Endothelial cell of umbilical vein (primary cell): ENCODE measurements around the gene MOB1B. TPM values are rescaled to one million over a fixed set of nuclear protein-coding genes. Genes with fewer than 3 reads are reported as not detected.

ENCODE experiments used
- BruUV-seq: library from RNA; stranded (reverse); fragments of 400-500 nt; replicated peaks from 2 replicates; lab custom pipeline; 2021; lab: Mats Ljungman, UMichigan
- CTCF ChIA-PET: fragments of 300-600, 350-600 bp; sonication (Branson Sonifier 250); formaldehyde crosslinking; loops from one replicate; lab custom pipeline; 2021; ENCODE audit warnings: antibody characterized with exemption, inconsistent platforms; lab: Charles Lee
- POLR2A ChIA-PET: fragments of 300-600, 350-600 bp; sonication (Branson Sonifier 250); formaldehyde crosslinking; loops from one replicate; lab custom pipeline; 2021; ENCODE audit warnings: antibody characterized with exemption, inconsistent platforms; lab: Charles Lee
- DNase-seq: peaks from one replicate; pipeline ENCODE4 v3.0.0-alpha.2; 2011; ENCODE audit warnings: low read depth, low spot score
- FAIRE-seq: peaks from 2 replicates; lab custom pipeline; 2011; peaks lifted over from hg19 to GRCh38; lab: Jason Lieb, UNC
- H2AFZ ChIP-seq: 2 replicates; pipeline ENCODE4 v1.6.0; 2012; ENCODE audit warnings: low read depth, low read length, control low read depth, inconsistent platforms
- H3K27ac ChIP-seq: 2 replicates; pipeline ENCODE4 v1.5.1; 2011; ENCODE audit warnings: low read depth, mild to moderate bottlenecking, control low read depth, low read length, moderate library complexity; ENCODE audit not compliant: insufficient read depth
- H3K27me3 ChIP-seq, 2 experiments: 2 replicates each; pipeline versions ENCODE4 v1.6.0 to v1.6.1; 2011; ENCODE audit warnings: low read length in 2 of 2, mixed read lengths in 1 of 2; ENCODE audit not compliant: control insufficient read depth in 2 of 2, insufficient read depth in 2 of 2
- H3K36me3 ChIP-seq, 2 experiments: 2 replicates in 1 of 2; 3 replicates in 1 of 2; pipeline ENCODE4 v1.5.1; 2011; ENCODE audit warnings: low read length in 2 of 2, mild to moderate bottlenecking in 1 of 2, moderate library complexity in 1 of 2; ENCODE audit not compliant: control insufficient read depth in 2 of 2, insufficient read depth in 2 of 2; ENCODE audit errors: extremely low read depth in 1 of 2
- H3K4me1 ChIP-seq: 3 replicates; pipeline ENCODE4 v1.5.1; 2011; ENCODE audit warnings: mild to moderate bottlenecking, low read length; ENCODE audit not compliant: control insufficient read depth, insufficient read depth; ENCODE audit errors: extremely low read depth
- H3K4me2 ChIP-seq: 2 replicates; pipeline ENCODE4 v1.6.1; 2011; ENCODE audit warnings: low read length, control low read depth, mixed read lengths; ENCODE audit not compliant: insufficient read depth
- H3K4me3 ChIP-seq, 3 experiments: fragments of 200-600 bp in 1 of 3; sonication (generic), shearing (Covaris generic) in 1 of 3; replicated peaks in 1 of 3; 2 replicates each; pipeline ENCODE4 v1.5.1; 2011 to 2016; ENCODE audit warnings: control low read depth in 3 of 3, low read length in 3 of 3, mild to moderate bottlenecking in 2 of 3, inconsistent platforms in 1 of 3, low read depth in 1 of 3, moderate library complexity in 1 of 3; ENCODE audit not compliant: insufficient read depth in 1 of 3
- H3K79me2 ChIP-seq: 2 replicates; pipeline ENCODE4 v1.6.0; 2012; ENCODE audit warnings: low read length, inconsistent platforms; ENCODE audit not compliant: control insufficient read depth, insufficient read depth
- H3K9ac ChIP-seq: replicated peaks from 2 replicates; pipeline ENCODE3; 2011; ENCODE audit warnings: low read length, control low read depth; ENCODE audit not compliant: insufficient read depth; ENCODE audit errors: extremely low read depth
- H3K9me1 ChIP-seq: replicated peaks from 3 replicates; pipeline ENCODE4 v1.6.0; 2011; ENCODE audit warnings: mild to moderate bottlenecking, low read length; ENCODE audit not compliant: control insufficient read depth, insufficient read depth; ENCODE audit errors: extremely low read depth
- H3K9me3 ChIP-seq: replicated peaks from 2 replicates; pipeline ENCODE4 v1.5.1; 2012; ENCODE audit warnings: low read length, inconsistent platforms; ENCODE audit not compliant: control insufficient read depth, insufficient read depth
- H4K20me1 ChIP-seq: replicated peaks from 2 replicates; pipeline ENCODE3; 2011; ENCODE audit warnings: mild to moderate bottlenecking, low read length; ENCODE audit not compliant: control insufficient read depth, insufficient read depth; ENCODE audit errors: extremely low read depth
- EZH2 ChIP-seq: IDR thresholded peaks from 2 replicates; pipeline ENCODE4 v1.6.1; 2012; ENCODE audit warnings: borderline replicate concordance, low read depth, mild to moderate bottlenecking, moderate library complexity, low read length, inconsistent platforms; ENCODE audit not compliant: severe bottlenecking
- FOS ChIP-seq: IDR thresholded peaks from 2 replicates; pipeline ENCODE4 v1.6.1; 2011; ENCODE audit warnings: mild to moderate bottlenecking, low read length, moderate library complexity, borderline replicate concordance; ENCODE audit not compliant: insufficient read depth
- GATA2 ChIP-seq: IDR thresholded peaks from 2 replicates; pipeline ENCODE4 v1.7.0; 2011; ENCODE audit warnings: low read depth, mild to moderate bottlenecking, moderate library complexity, mixed read lengths, low read length; ENCODE audit not compliant: insufficient read length, insufficient read depth
- JUN ChIP-seq: IDR thresholded peaks from 2 replicates; pipeline ENCODE4 v1.6.1; 2011; ENCODE audit warnings: borderline replicate concordance, low read depth; ENCODE audit not compliant: insufficient read length, insufficient read depth
- MYC ChIP-seq: IDR thresholded peaks from one replicate; pipeline ENCODE4 v1.6.1; 2011; ENCODE audit warnings: mild to moderate bottlenecking, low read depth, low read length
- POLR2A ChIP-seq: IDR thresholded peaks from 2 replicates; pipeline ENCODE4 v1.6.1; 2012; ENCODE audit warnings: low read depth, mild to moderate bottlenecking, control low read depth, low read length
- POLR2AphosphoS5 ChIP-seq: IDR thresholded peaks from 2 replicates; pipeline ENCODE4 v1.6.1; 2012; ENCODE audit warnings: low read depth, mild to moderate bottlenecking, control low read depth, low read length, moderate library complexity; ENCODE audit not compliant: insufficient read depth
- dilution Hi-C: fragments of 300-500 bp; cut with MboI; formaldehyde crosslinking; loops from one replicate; pipeline ENCODE4 v1.15.0; 2019; ENCODE audit warnings: low sequenced_read_pairs; ENCODE audit not compliant: extremely low pct_ligation_motif_present
- intact Hi-C: fragments of 100-400 bp; cut with micrococcal nuclease; formaldehyde crosslinking; loops from one replicate; pipeline ENCODE4 v1.10.0; 2022
- polyA plus RNA-seq, 4 experiments: library from polyadenylated mRNA; depleted of rRNA in 3 of 4; stranded (reverse) in 3 of 4; unstranded in 1 of 4; fragments of >200 nt; gene quantifications; 2 replicates each; pipeline versions ENCODE4 v1.2.1 to v1.2.3, GENCODE V29; 2011 to 2012; ENCODE audit warnings: missing spikeins in 1 of 4
- total RNA-seq: library from RNA; stranded (reverse); gene quantifications from 2 replicates; pipeline ENCODE4 v1.2.3, GENCODE V29; 2021
- TF ChIP-seq, protein P1 (sequence below), 2 donors: IDR thresholded peaks; 1 replicate in 1 of 2; 2 replicates in 1 of 2; pipeline ENCODE4 v1.5.1; 2011; ENCODE audit warnings: low read length in 2 of 2, mild to moderate bottlenecking in 2 of 2, moderate library complexity in 2 of 2, control low read depth in 1 of 2, inconsistent platforms in 1 of 2, low read depth in 1 of 2; ENCODE audit not compliant: insufficient read depth in 1 of 2; ENCODE audit errors: extremely low read depth in 1 of 2
- TF ChIP-seq, protein P2 (sequence below): IDR thresholded peaks from 2 replicates; pipeline ENCODE4 v1.6.1; 2011; ENCODE audit not compliant: insufficient read depth, insufficient read length

MOB1B gene
- total and polyA plus RNA-seq, 2 donors (not counting 3 experiments of a cell fraction or from before 2014, with no cell fraction given), result 4.3 to 23.9 TPM

DNA sequence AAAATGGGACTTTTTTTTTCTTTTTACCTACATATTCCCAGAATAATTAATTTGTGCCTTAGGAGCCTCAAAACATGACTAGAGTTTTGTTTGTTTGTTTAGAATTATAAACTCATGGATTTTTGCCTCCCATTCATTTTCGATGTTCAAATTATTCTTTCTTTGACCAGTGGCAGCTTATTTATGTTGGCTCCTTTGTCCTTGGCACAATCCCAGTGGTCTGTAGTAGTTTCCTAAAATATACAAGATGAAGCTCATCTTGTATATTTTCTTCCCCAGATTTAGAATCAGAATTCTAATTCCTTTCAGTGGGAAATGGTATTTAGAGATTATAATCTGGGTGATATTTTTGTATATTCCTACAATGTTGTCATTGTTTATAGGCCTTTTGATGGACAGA, 118.4 kb downstream of the MOB1B start:
- Histone ChIP-seq H3K9me3 (no peaks in the 10 kb centered on the region), H3K27ac (no peak overlapping the region), H4K20me1 (no peaks in the 10 kb centered on the region), H3K4me1 (no peaks in the 10 kb centered on the region), H3K9me1 (no peaks in the 10 kb centered on the region), H3K9ac (no peak overlapping the region), H3K79me2 (peaks cover 4% of the 10 kb centered on the region), H3K4me2 (no peak overlapping the region), H2AFZ (no peak overlapping the region), H3K4me3 (no peak overlapping the region), H3K27me3 (no peaks in the 10 kb centered on the region), H3K36me3 (peaks cover 0 to 7% of the 10 kb centered on the region in 2 experiments)
- intact Hi-C loops (no loop called here), dilution Hi-C loops (no loop called here)
- FAIRE-seq (no peak), DNase-seq (peak; percentile 35)
- no peak for TF ChIP-seq EZH2
- no peak for TF ChIP-seq POLR2A
- TF ChIP-seq JUN, result no peak
- TF ChIP-seq FOS, result no peak
- TF ChIP-seq POLR2AphosphoS5, result no peak
- TF ChIP-seq GATA2, result no peak
- no peak for TF ChIP-seq MYC
- TF ChIP-seq, protein P1, sequence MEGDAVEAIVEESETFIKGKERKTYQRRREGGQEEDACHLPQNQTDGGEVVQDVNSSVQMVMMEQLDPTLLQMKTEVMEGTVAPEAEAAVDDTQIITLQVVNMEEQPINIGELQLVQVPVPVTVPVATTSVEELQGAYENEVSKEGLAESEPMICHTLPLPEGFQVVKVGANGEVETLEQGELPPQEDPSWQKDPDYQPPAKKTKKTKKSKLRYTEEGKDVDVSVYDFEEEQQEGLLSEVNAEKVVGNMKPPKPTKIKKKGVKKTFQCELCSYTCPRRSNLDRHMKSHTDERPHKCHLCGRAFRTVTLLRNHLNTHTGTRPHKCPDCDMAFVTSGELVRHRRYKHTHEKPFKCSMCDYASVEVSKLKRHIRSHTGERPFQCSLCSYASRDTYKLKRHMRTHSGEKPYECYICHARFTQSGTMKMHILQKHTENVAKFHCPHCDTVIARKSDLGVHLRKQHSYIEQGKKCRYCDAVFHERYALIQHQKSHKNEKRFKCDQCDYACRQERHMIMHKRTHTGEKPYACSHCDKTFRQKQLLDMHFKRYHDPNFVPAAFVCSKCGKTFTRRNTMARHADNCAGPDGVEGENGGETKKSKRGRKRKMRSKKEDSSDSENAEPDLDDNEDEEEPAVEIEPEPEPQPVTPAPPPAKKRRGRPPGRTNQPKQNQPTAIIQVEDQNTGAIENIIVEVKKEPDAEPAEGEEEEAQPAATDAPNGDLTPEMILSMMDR (IDR thresholded peaks at IDR 0.05; ENCODE audit: extremely low read depth in 1 of 2, insufficient read depth in 1 of 2, low read depth in 1 of 2, low read length in 2 of 2), result no peak
- TF ChIP-seq, protein P2, sequence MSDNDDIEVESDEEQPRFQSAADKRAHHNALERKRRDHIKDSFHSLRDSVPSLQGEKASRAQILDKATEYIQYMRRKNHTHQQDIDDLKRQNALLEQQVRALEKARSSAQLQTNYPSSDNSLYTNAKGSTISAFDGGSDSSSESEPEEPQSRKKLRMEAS, result no peak
- no TSS peak for BruUV-seq
- ChIA-PET POLR2A (no interaction called here), CTCF (interaction anchor here (3.6 kb wide), 1 partner anchor 11 kb away, joined by 26 read pairs; no protein-coding TSS in a partner anchor)
